ENCODE results near the gene FOXR1.

GRCh38 chr11:118924591-118925585 lies 46.7 kb upstream of the FOXR1 start:
- TF ChIP-seq CBX8 (IDR thresholded peaks at IDR 0.05; ENCODE audit: borderline replicate concordance, low read depth, low read length) = no peak
- TF ChIP-seq RFX5 (IDR thresholded peaks at IDR 0.05; ENCODE audit: borderline replicate concordance, low read depth, low read length) = no peak
- TF ChIP-seq MAX (IDR thresholded peaks at IDR 0.05) = no peak
- TF ChIP-seq TAF1 (IDR thresholded peaks at IDR 0.05; ENCODE audit: low read depth, low read length) = no peak
- TF ChIP-seq, protein P1, sequence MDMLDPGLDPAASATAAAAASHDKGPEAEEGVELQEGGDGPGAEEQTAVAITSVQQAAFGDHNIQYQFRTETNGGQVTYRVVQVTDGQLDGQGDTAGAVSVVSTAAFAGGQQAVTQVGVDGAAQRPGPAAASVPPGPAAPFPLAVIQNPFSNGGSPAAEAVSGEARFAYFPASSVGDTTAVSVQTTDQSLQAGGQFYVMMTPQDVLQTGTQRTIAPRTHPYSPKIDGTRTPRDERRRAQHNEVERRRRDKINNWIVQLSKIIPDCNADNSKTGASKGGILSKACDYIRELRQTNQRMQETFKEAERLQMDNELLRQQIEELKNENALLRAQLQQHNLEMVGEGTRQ (IDR thresholded peaks at IDR 0.05; ENCODE audit: low read length) = no peak
- no peak for TF ChIP-seq EGR1 (IDR thresholded peaks at IDR 0.05; ENCODE audit: borderline replicate concordance, low read depth, low read length)
- no peak for TF ChIP-seq POLR2A (IDR thresholded peaks at IDR 0.05; ENCODE audit: control extremely low read depth in 1 of 2, low read depth in 2 of 2, low read length in 2 of 2)
- TF ChIP-seq CTCF (IDR thresholded peaks at IDR 0.05; ENCODE audit: control extremely low read depth in 1 of 3, insufficient read depth in 1 of 3, low read depth in 1 of 3, low read length in 3 of 3) = no peak
- no peak for TF ChIP-seq EZH2 (IDR thresholded peaks at IDR 0.05; ENCODE audit: low read depth, low read length, severe bottlenecking)
- no peak for TF ChIP-seq ZNF274 (IDR thresholded peaks at IDR 0.05; ENCODE audit: borderline replicate concordance, extremely low read depth, low read length)
- TF ChIP-seq MAFK (IDR thresholded peaks at IDR 0.05; ENCODE audit: low read depth, low read length) = no peak
- TF ChIP-seq POLR2AphosphoS5 (IDR thresholded peaks at IDR 0.05; ENCODE audit: low read depth, low read length) = no peak
- no peak for TF ChIP-seq RAD21 (IDR thresholded peaks at IDR 0.05 in 1 of 2, conservative IDR thresholded peaks at IDR 0.05 in 1 of 2; ENCODE audit: low read depth in 2 of 2, low read length in 2 of 2)

Data from H1 (cell line).